Stimulated activated CD4-positive, alpha-beta T cell treated with anti-CD3 and anti-CD28 coated beads, TNF-alpha, amount 100 ng/mL, for 4 hours (primary cell): ENCODE data around the gene TINCR.

Source experiments
- DNase-seq, 3 experiments: peaks; one replicate each; pipeline ENCODE4 v3.0.0-alpha.2; 2020; ENCODE audit warnings: low read depth in 3 of 3

TINCR gene

DNA sequence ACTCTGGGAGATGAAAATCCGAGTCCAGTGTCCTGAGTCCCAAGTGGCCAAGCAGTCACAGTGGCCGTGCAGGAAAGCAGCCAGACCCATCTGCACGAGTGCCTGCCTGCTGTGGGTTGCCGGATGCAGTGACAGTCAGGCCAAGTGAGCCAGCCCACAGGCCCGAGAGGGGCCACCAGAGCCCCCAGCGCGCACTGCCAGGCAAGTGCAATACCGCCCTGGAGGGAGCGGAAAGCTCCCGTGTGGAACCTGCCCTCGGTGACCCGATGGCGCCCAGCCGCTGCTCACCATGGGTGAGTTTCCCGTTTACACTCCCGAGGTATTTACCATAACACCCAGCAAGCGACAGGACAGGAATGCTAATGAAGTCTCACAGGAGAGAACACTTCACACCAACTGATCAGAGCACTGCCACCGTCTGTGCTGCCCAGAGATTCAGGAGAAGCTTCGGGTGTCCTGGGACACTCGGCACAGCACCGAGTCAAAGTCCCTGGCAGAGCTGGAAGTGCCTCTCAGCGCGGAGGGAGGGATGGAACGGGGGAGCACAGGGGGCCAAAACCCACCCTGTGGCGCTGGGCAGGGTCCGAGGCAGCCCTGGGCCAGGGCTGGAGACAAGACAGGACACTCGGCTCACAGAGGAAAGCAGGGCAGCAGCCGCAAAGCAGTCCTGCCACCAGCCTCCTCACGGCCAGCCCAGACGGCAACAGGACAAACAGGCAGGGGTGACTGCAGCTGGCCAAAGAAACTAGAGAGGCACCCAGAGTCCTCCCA, 21.3 kb upstream of the TINCR start:
- no peak for DNase-seq

DNA sequence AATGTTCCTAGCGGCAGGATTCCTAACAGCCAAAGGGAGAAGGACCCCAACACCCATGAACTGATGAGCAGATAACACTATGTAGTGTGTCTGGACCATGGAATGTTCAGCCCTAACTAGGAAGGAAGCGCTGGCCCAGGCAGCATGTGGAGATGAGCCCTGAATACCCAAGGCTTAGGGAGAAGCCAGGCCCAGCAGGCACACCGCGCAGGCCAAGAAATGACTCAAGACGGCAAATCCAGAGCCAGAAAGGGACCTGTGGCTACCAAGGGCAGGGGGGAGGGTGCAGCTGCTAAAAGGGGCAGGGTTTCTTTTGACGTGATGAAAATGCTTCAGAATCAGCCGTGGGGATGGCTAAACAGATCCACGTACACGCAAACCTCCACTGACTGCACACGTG, 20.7 kb upstream of the TINCR start:
- no peak for DNase-seq

DNA sequence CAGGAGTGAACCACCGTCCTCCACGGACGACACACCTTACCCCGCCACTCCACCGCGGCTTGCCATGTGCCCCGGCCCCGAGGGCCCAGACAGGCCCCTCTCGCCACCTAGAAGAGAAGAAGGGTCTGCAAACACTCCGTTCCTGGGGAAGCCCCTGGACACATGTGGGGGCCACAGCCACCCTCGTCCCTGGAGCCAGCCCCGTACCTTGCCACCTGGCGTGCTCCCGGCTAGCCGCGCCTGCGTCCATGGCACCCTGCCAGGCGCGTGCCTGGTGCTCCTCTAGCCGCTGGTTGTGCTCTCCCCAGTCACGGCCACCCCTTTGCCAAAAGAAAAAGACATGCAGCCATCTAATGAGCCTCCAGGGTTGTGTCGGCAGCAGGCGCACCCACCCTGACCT, 19.9 kb upstream of the TINCR start:
- no peak for DNase-seq

DNA sequence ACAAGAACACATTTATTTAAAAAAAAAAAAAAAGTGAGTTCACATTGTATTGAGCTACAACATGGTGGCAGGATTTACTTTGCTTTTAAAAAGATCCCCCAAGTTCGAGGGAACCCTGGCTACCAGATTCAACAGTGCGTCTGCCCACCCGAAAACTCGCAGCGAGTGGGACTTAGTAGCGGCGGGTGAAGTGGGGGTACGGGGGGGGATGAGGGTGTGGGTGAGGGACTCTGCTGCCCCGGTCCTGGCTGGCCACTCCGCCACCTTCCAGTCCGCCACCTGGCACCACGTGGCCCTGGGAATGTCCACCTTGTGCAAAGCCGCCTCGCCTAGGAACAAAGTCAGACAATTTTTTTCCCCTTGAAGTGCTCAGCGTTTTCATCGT, 19.3 kb upstream of the TINCR start:
- DNase-seq, result no peak

DNA sequence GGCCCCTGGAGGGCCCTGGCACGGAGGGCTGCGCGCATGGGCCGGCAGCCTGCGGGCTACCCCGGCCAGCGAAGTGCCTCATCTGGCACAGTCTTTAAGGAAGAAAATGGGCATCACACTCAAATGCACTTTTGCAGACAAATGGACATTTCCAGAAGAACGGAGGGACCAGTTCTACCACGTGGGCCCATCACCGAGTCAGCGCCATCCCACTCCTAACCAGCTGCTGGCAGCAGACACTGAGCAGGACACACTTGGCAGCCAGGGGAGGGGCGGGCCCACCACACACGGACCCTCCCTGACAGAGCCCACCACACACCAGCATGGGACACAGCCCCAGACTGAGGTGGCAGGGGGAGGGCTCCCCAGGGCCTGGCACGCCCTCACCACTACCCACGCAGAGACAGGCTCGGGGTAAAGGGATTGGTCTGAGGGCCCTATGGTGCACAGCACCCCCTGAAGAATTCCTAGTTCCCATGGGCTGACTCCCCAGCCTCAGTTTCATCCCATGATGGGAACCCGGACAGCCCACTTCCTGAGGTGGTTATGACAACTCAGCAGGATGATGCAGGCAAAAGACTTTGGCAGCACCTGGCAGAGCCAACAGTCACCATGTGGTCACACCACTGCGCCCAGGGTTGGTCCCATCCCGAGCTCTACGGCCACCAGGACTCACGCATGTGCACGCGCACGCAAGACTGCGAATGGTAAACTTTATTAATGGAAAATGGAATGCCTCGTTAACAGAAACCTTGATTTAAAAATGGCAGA, 18.7 kb upstream of the TINCR start:
- no peak for DNase-seq

DNA sequence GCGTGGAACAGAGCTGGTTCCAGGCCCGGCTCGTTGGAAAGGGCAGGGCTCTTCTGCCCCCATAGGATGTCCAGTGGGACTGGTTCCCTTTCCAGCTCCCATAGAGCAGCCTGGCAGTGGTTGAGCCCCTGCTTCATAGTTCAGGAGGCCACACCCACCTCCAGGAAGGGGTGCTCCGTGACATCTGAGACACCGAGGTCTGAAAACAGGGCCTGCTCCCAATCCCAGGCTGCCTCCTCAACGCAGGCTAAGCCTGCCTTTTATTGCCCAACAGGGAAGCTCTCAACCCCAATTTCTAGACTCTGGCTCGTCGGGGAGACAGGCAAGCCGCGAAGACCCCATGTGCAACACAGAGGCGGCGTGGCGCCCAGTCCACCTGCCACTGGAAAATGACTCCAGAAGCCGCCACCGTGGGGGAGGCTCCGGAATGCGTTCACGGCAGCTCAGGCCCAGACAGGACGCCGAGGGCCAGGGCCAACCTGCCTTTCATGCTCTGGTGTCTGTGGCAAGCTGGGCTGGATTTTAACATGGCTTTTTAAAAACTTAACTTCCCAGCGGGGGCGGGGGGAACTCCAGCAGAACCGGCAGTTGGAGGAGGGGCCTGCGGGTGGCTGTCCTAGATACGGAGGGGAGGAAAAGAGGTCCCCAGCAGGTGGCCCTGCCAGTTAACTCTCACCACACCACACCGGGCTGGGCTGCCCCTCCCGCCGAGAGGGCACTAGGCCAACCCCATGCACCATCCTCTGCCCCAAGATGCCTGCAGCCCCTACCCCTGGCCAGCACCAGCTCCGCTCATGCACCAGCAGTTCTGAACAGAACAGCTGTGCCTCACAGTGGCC, 17.9 kb upstream of the TINCR start:
- DNase-seq, result peak; percentile 10 to 14 (median 11)

DNA sequence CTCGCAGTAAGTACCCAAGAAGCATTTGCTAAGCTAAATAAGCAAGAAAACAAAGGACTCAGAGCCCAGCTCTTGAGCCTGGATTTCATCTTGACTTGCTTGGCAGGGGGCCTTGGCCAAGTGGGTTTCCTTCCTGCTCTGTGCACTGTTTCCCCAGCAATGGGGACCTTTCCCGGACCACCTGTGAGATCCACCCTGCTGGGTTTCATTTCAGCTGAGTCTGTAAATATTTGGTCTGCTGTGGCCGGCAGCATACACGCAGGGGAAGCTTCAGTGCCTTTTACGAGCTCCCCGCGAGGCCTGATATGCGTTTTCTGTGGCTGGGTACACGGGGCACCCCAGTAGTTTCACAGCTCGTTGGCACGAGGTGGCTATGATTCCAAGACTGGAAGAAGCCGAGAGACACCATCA, 12.4 kb upstream of the TINCR start:
- DNase-seq, result no peak

DNA sequence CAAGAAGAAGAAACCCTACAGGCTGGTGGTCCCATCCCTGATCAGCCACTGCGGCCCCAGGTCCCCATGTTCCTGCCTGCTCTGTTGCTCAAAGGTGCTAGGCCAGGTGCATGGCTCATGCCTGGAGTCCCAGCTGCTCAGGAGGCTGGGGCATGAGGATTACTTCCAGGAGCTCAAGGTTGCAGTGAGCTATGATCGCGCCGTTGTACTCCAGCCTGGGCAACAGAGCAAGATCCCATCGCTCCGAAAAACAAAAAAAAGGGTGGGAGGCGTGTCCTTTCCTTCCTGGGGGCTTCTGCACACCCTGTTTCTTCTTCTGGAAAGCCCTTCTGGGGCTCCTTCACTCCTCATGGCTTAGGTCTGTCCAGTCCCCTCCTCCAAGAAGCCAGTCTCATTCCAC, 11.9 kb upstream of the TINCR start:
- DNase-seq, result no peak

DNA sequence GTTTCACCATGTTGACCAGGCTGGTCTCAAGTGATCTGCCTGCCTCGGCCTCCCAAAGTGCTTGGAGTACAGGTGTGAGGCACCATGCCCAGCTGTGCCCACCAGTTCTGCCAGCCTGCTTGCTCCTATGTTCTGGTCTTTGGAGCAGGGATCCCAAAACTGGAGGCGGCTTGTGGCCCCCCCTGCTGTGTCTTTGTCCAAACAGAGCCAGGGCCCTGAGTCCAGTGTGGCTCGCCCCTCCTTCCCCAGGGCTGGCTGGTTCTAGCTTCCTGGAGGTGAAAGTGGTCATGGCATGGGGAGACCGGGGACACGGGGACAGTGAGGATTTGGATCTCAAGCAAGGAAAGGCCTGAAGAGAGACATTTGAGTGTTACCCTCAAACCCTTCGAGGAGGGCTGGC, 11.5 kb upstream of the TINCR start:
- DNase-seq, result no peak

DNA sequence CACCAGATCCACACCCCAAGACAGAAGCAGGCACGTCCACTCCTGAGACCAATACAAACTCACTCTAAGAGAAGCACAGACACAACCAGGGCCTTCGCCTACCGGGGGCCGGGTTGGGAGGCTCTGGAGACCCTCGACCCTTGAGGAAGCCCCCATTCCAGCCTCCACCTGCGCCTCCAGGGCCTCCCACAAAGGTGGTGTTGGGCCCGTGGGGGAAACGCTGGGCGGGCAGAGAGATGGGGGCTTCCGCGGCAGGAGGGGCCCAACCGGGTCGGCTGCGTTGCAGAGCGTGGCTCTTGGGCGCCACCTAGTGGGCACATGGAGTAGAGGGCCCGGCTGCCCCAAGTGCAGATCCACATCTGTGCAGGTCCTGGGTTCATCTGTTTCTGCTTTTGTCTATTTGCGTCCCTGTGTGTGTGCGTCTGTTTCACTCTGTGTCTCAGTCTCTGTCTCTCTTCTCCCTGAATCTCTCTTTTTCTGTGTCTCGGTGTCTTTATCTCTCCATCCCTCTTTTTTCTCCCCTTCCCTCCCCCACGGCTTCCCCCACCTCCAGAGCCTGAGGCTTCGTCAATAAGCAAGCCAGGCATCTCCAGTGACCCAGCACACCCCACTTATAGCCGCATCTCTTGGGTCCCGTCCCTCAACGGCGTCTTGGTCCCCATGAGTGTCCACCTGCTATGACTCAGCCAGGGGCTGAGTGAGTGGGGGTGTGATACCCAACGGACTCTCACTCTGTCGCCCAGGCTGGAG, 10.5 kb upstream of the TINCR start:
- peak; percentile 37 to 57 (median 47) for DNase-seq

DNA sequence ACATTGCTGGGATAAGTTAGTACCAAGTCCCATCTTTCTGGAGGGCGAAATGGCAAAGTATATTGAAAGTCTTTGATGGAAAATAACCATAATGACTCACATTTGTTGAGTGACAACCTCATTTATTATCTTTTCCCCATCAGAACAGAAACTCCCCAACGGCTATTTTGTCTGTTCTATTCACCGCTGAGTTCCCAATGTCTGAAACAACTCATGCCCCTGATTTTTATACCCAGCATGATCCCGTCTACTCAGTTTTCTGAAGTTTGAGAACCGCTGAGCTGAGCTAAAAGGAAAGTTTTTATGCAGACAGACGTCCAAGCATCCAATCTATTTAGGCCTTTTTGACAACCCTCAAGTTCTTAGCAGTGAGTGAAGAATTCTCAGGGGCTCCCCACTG, 7.8 kb upstream of the TINCR start:
- DNase-seq, result no peak

DNA sequence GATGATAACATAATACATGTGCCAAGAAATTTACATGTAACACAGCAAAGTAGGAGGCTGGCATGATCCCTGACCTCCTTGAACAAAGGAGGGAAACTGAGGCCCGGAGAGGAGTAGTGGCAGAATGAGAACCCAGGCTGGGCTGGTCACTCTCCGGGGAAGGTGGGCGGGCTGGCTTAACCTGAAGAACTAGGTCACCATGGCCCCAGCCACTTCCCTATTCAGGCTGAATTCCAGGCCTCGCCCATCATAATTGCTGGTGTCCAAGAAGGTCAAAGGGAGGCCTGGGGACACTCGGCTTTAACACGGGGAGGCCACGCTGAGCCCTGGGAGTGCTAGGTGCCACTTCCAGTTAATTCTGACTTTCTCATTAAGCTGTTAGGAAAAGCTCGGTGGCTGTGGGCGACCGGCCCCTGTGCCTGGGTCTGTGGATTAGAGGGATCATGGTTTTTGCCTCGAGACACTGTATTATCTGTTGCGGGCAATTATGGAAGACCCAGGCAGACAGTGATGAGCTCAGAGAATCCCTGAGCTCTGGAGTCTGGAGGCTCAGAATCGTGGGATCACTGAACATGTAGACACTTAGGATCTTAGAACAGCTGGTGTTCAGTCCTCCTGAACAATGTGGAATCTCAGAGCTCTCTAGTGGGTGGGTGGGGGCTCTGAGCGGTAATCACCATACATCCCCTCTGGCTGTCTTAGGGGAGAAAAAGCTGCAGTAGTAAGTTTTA, 5.0 kb upstream of the TINCR start:
- no peak for DNase-seq

DNA sequence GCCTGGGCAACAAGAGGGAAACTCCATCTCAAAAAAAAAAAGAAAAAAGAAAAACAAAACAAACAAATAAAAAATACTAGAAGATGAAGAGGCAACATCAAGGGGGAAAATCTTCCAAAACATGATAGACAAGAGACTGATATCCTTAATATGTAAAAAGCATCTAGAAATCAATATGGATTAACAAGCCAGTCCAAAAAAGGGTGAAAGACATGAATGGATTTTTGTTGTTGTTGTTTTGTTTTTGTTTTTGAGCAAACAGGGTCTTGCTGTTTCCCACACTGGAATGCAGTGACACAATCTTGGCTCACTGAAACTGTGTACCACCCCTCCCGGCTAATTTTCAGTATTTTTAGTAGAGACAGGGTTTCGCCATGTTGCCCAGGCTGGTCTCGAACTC, 4.0 kb upstream of the TINCR start:
- DNase-seq, result no peak

DNA sequence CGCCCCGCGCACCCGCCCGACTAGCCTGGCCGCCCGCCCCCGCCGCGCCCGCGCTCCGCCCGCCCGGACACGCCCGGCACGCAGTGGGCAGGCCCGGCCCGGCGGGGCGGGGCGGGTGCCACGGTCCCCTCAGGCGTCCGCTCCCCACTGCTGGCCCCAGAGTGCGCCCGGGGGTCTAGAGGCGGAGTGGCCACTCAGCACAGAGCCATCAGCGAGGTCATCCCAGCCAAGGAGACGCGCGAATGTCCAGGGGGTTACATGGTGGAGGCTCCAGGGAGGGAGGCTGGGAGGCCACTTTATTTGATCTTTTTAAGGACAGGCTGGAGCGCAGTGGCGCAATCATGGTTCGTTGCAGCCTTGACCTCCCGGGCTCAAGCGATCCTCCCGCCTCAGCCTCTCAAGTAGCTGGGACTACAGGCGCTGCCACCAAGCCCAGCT, 236 bp upstream of the TINCR start:
- DNase-seq, result no peak

DNA sequence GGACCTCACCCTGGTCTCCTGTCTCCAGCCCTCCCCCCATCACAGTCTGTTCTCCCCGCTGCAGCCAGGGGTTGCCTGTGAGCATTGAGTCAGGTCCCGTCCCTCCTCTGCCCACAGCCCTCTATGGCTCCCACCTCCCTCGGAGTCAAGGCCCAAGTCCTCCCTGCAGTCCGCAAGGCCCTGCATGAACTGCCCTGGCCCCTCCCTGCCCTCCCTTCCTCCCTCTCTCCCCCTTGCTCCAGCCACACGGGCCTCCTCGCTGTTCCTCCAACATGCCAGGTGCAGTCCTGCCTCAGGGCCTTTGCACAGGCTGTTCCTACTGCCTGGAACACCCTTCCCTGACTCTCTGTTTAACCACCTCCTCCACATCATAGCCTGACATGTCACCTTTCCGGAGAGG, 2.8 kb downstream of the TINCR start:
- DNase-seq, result no peak

DNA sequence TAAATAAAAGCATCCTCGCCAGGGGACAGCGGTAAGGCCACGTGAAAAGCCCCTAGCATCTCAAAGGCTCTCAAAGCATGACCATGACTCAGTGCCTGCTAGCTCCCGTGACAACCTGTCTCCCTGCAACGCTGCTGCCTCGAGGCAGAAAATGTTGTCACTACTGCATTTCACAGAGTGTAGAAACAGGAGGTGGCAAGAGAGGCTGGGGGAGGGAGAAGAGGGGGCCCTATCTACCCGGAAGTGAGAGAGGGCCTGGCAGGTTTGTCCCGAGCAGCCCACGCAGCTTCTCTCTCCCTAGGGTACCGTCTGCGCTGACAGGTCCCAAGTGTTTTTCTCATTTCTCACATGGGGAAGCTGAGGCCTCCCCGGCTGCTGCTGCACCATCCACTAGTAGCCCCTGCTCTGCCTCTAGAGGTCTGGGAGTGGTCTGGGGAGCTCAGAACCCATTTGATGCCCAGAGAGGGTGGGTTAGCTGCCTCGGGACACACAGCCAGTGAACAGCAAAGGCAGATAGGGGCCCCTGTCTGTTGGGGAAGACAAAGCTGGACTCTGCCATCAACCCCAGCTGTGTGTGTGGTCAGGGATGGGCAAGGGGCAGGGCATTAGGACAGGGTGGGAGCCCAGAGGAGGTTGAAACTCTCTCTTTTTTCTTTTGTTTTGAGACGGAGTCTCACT, 3.7 kb downstream of the TINCR start:
- no peak for DNase-seq

DNA sequence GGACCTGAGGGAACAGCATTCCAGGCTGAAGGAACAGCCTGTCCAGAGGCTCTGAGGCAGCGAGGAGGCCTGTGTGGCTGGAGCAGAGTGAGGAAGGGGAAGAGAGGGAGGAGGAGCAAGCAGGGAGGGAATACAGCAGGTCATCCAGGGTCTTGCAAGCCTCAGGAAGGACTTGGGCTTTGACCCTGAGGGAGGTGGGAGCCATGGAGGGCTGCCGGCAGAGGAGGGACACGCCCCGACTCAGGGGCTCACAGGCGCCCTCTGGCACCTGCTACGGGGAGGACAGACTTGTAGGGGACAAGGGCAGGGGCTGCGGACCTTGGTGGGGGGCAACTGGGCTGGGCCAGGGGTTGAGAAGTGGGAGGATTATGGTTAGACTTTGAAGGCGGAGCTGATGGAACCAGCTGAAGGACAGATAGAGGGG, 4.7 kb downstream of the TINCR start:
- DNase-seq, result no peak

DNA sequence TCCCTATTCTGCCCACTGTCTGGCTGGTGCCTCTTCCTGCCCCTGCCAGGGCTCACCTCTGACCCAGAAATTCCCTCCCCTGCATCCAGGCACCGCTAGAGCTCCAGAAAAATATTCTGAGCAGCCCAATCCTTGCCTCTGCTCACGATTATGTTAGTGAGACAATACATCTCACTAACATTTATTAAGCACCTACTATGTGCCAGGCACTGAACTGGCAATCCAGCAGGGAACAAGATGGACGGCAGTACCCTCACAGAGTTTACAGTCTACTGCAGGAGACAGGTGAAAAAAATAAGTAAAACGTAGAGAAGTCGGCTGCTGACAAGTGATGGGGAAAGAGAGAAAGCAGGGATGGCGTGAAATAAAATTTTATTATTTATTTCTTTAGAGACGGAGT, 5.5 kb downstream of the TINCR start:
- no peak for DNase-seq

DNA sequence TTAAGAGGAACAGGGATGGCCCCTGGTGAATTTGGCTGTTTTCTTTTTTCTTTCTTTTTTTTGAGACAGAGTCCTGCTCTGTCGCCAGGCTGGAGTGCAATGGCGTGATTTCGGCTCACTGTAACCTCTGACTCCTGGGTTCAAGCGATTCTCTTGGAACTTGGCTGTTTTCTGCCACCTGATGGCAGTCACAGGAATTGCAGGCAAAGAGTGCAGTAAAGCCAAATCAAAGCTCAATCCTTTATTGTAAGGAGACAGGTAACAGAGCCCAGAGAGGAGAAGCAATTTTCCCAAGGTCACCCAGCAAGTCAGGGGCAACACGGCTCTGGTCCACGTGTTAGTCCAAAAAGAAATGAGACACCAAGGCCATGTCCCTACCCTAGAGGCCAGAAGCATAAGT, 6.2 kb downstream of the TINCR start:
- DNase-seq, result no peak

DNA sequence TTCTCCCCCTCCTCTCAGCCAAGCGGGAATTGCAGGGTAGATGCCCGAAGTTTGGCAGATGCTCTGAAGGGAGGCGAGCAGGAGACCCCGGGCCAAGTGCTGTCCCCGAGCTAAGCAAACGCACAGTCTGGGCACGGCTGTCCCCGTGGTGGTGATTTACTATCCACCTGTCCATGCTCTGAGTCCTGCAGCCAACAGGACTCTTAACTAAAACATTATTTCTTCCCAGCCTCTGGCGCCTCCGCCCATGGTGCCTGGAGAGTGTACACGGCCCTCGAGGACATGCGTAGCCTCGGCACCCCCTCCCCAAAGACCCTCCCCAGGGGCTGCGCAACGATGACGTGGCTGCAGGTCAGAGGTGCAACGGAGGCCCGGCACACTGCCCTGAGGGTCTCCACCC, 7.6 kb downstream of the TINCR start:
- no peak for DNase-seq

DNA sequence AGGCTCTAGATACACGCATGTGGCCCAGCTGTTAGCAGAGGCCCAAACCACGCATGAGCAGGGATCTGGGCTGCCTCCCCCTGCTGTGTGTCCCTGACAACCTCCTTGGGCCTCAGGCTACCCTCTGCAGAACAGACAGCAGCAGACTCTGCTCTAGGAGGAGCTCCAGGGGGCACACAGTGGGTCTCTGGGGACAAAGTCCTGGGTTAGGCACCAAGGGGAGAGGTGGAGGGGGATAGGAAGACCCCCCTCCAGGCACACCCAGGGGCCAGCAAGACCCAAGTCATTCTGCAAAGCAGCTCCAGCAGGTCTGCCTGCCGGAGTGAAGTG, 8.0 kb downstream of the TINCR start:
- DNase-seq, result no peak
